Effector CD4-positive, alpha-beta T cell (primary cell): Measurements from ENCODE around the gene RPS3A.
"Not testable (repeated sequence)": the region's sequence is repeated elsewhere in the genome, so short reads cannot be mapped to it uniquely, and the experiment has no call there.

Source experiments
- DNase-seq: peaks from one replicate; pipeline ENCODE4 v3.0.0-alpha.2; 2020

Gene RPS3A

DNA sequence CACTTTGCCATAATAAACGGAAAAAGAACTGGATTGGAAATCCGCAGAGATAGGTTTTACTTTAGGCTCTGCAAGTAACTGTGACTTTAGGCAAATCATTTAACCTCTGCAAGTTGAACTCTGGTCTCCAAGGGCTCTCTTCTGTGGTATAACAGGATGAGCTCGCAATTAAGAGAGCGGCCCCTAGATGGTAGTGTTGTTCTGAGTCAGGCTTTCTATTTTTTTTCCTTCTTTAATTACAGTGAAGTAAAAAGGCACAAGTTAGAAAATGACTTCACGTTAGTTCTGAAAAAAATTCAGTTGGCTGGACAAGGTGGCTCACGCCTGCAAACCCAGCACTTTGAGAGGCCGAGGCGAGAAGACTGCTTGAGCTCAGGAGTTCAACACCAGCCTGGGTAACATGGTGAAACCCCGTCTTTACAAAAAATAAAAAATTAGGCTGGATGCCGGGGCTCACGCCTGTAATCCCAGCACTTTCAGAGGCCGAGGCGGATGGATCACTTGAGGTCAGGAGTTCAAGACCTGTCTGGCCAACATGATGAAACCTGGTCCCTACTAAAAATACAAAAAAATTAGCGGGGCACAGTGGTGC, 18.0 kb downstream of the RPS3A start:
- DNase-seq: peak; percentile 28

DNA sequence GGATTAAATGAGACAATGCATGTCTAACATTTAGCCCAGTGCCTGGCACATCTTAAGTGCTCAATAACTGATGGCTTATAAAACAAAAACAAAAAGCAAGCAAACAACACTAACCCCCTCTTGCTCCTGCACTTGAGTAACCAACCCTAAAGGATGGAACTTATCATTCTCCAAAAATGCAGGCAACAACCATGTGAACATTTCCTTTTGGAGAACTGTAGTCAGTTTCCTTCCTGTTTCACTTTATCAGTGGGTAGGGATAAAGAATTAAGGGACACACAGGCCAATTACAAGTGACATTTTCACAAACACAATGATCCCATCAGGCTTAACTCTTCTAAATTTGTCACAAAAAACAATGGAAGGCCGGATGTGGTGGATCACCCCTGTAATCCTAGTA, 30.4 kb downstream of the RPS3A start:
- DNase-seq: no peak

DNA sequence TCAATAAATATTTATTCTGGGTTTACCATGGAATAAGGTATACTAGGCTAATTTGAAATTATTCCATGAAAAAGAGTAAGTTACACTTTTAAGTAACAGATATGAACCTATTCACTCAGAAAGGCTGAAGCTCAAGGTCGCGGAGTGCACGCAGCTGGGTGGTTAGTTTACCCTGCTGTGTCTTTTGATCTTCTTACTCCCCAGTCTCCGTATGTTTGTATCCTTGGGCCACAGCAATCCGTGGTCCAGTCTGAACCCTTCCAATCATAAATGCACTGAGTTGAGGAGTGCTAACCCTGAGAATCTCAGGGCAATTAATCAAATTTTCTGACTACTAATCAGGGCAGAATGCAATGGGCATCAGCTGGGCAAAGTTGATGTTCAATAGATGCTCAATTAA, 33.9 kb downstream of the RPS3A start:
- no peak for DNase-seq

DNA sequence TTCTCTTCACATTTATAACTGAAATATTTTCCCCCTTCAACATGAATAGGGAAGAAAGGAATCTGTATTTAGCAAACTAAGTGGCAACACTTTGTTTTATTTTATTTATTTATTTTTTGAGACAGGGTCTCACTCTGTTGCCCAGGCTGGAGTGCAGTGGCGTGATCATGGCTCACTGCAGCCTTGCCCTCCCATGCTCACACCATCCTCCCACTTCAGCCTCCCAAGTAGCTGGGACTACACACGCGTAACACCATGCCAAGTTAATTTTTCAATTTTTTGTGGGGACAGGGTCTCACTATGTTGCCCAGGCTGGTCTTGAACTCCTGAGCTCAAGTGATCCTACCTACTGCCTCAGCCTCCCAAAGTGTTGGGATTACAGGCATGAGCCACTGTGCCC, 36.6 kb downstream of the RPS3A start:
- DNase-seq: not testable (repeated sequence)

DNA sequence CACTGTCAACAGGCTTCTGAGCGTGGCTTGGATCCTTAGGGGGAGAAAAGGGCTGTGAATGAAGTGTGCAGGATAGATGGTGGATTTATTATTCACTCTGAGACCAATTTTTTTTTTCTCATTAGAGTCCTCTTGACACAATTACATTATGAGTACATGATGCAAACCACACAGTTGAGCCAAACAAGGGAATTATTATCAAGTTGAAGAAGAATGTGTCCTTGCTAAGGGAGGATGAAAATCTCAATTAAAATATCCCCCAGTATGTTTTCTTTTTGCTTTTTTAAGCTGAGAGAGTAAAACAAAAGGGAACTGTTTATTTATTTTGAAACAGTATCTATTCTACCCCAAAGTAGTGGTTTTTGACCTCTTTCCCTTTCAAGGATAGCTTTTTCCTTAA, 40.4 kb downstream of the RPS3A start:
- no peak for DNase-seq

DNA sequence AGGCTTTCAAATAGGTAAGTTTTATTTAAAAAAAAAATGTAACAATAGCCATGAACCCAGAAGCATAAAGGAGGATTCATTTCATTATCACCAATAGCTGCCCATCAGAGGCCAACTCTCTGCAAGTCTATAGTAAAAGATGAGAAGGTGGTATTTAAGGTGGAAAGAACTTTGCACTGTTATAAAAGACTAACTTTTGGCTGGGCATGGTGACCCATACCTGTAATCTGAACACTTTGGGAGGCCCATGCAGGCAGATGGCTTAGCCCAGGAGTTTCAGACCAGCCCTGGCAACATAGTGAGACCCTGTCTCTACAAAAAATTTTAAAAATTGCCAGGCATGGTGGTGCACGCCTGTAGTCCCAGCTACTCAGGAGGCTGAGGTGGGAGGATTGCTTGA, 43.3 kb downstream of the RPS3A start:
- DNase-seq: no peak

DNA sequence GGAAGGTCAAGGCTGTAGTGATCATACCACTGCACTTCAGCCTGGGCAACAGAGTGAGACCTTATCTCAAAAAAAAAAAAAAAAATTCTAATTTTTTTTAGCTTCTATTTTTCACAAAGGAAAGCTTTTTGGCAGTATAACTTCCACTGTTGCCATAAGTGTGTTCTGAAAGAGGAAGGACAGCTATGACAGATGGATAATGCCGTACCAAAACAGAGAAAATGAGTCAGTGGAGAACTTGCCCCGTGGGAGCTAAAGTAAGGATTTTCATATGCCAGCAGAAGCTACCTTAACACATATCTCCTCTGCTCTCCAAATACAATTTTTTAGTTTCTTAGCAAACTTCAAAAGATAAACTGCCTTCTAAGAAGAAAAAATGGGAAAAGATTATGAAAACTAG, 43.7 kb downstream of the RPS3A start:
- DNase-seq: no peak

DNA sequence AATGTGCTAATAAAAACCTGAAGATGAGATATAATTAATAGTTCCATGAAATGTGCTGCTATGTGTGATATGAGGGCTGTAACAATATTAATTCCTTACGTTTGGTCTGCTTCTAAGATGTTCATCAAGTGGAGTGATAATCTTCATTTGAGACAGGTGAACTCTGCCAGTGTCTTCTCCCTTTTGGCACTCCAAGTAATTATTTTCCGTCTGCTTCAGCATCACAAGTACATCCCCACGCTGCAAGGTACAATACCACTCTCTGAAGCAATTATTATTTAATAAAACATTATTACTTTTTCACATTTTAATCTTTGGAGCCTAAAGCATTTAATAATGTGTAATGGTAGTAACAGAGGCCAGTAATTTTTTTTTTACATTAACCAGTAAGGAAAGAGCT, 44.4 kb downstream of the RPS3A start:
- DNase-seq: no peak

DNA sequence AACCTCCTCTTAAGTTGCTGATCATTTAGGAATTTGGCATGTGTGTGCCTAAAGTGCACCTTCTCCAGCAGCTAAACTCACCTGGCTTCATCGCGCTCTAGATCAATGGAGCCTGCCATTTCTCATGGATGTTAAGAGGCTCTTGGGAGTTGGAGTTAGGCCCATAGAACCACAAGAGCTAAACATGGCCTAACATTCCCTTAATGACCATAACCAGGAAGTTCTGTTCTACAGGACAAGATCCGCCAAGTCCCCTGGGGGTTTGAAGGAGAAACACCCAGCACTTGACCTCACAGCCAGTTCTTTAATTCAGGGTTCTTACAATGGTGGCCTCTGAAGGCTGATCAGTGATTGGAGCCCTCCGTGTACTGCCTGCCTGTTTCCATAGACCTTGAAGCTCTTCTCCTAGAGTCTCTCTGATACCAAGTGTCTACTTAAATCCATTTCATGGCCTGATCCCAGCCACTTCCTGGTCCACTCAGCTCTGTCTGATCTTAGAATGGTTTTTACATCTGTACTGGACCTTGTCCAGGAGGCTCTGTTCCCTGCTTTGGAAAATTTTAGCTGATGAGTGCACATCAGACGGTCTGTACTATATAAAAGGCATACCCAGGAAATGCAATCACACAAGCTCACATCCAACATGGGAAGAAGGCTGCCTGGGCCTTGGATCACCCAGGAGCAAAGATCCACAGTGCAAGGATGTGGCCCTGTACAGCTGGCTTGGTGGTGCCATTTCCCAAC, 45.1 kb downstream of the RPS3A start:
- DNase-seq: no peak

DNA sequence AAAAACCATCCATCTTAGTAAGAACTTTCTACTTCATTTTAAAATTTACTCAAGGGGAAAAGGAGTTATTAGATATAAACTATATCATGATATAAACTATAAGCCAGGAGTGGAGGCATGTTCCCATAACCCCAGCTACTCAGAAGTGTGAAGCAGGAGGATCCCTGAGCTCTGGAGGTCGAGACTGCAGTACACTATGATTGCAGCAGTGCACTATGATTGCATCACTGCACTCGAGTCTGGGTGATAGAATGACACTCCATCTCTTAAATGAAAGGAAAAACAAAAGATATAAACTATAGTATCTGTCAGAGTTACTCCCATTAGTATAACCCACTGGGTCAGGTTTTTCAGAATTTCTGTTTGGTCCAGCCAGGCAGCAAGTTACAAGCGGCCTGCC, 47.6 kb downstream of the RPS3A start:
- no peak for DNase-seq

DNA sequence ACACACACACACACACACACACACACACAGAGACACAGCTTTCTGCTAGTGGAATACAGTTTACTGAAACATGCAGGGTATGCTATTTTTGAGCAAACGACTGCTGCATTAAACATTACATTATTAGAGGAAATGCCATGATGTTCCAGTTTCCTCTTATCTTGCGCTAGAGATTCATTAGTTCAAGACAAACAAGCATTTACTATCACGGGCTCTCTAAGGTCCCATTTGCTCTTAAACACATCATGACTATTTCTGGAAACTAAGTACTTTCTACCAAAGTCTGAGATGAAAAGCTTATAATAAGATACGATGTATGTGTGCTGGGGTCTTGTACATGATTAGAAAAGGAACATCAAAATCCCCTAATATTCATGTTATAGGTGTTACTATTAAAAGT, 48.8 kb downstream of the RPS3A start:
- DNase-seq: no peak

DNA sequence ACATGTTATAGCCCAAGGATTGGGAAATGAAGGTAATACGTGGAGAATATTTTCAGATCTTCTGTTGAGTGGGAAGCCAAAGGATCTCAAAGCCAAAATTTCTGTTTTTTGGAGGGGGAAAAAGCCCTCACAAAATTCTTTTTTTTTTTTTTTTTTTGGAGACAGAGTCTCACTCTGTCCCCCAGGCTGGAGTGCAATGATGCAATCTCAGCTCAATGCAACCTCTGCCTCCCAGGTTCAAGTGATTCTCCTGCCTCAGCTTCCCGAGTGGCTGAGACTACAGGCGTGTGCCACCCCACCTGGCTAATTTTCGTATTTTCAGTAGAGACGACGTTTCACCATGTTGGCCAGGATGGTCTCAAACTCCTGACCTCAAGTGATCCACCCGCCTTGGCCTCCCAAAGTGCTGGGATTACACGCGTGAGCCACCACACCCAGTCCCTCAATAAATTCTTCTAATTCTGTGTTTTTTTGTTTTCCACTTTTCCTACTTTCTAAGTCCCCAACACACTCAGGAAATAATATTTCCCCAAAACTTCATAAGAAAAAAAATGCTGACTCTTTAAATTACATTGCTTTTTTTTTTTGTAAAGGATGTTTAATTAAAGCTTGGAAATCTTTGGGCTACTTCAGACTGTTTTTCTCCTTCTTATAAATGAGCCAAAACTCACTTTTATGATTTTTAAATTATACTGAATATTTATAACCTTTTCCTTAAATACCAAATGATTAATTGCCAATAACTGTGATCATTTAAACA, 51.6 kb downstream of the RPS3A start:
- no peak for DNase-seq

DNA sequence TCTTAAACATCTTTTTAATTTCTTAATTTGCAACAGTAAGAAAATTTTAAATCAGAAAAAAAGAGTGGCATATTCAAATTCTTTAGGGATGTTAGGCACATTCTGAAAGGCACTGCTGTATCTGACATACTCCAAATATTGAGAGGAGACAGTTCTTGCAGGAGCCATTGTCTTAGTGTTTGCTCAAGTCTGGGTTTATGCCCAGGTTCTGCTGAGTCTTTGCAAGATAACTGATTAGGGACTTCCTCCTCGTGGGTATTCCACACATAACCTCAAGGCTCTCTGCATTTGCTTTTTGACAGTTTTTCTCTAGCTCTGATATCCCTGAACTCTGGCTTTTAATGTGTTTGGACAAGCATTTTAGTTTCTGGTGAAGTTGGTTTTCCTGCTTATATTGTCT, 52.6 kb downstream of the RPS3A start:
- no peak for DNase-seq

DNA sequence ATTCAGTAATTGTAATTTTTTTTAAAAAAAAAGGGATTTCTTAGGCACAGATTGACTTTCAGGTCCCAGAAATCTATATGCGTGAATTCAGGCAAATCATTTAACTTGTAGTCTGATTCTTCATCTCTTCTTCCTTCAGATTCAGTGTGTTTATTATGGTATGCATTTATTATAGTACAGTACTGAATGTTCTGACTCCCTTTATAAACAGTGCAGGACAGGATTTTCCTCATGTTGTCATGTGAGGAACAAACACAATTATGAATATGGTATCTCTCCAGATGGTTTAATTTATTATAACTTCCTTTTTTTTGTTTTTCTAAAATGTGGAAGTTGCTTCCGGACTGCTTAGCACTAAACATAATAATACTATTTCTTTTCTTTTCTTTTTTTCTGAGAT, 54.2 kb downstream of the RPS3A start:
- no peak for DNase-seq
